ENCODE results near the gene LIN7B. TPM values are rescaled to one million over a fixed set of nuclear protein-coding genes. Genes with fewer than 3 reads are reported as not detected.
A peak's percentile ranks its signal among the peaks of the same experiment; 100 is the strongest.

Gene LIN7B
- total RNA-seq, 4 donors from 2014 or later = 25.7 to 97.9 (median 34.0) TPM

GRCh38 chr19:49092686-49093085 is 21.5 kb upstream of the LIN7B start:
- no peak for ATAC-seq
- intact Hi-C loops (cut with DNase I; ENCODE audit: low total_unique reads) = no loop called here

GRCh38 chr19:49094505-49095482 is 19.4 kb upstream of the LIN7B start:
- peaks cover 46 to 50% of the 10 kb centered on the region in 2 donors for H3K4me1 ChIP-seq
- intact Hi-C loops (cut with DNase I; ENCODE audit: low total_unique reads) = no loop called here
- peak overlapping the region in 1 of 4 donors; percentile 5 for H3K4me3 ChIP-seq
- no peaks in the 10 kb centered on the region for H3K27me3 ChIP-seq
- TF ChIP-seq CTCF (IDR thresholded peaks at IDR 0.05 in 4 of 5, conservative IDR thresholded peaks at IDR 0.05 in 1 of 5) = no peak
- TF ChIP-seq POLR2A (IDR thresholded peaks at IDR 0.05) = no peak
- in situ Hi-C loops (cut with MboI; ENCODE audit: low sequenced_read_pairs in 4 of 4) = loop anchor here in 3 of 4 donors (5.0 to 10.0 kb wide), 4 partner anchors 53 to 110 kb away; no protein-coding TSS in a partner anchor
- peaks cover 0 to 64% of the 10 kb centered on the region in 2 donors for H3K36me3 ChIP-seq
- peak overlapping the region; percentile 75 to 85 (median 78) for H3K27ac ChIP-seq
- H3K9me3 ChIP-seq = no peaks in the 10 kb centered on the region
- peak; percentile 65 to 86 for DNase-seq
- ATAC-seq = peak; percentile 82

More at GRCh38 chr19:49092686-49093085, 21.5 kb upstream of the LIN7B start:
- Histone ChIP-seq H3K4me1 (peaks cover 33 to 37% of the 10 kb centered on the region in 2 donors), H3K27ac (no peak overlapping the region), H3K27me3 (no peaks in the 10 kb centered on the region), H3K36me3 (peaks cover 0 to 58% of the 10 kb centered on the region in 2 donors), H3K4me3 (no peak overlapping the region), H3K9me3 (no peaks in the 10 kb centered on the region)
- TF ChIP-seq POLR2A (IDR thresholded peaks at IDR 0.05) (no peak), CTCF (IDR thresholded peaks at IDR 0.05 in 4 of 5, conservative IDR thresholded peaks at IDR 0.05 in 1 of 5) (no peak)
- in situ Hi-C loops (cut with MboI; ENCODE audit: low sequenced_read_pairs in 4 of 4) = loop anchor here in 1 of 4 donors (10.0 kb wide), 1 partner anchor 112 kb away; no protein-coding TSS in a partner anchor
- DNase-seq = no peak

- no peaks in the 10 kb centered on the region for H3K27me3 ChIP-seq
- H3K4me1 ChIP-seq = peaks cover 46 to 50% of the 10 kb centered on the region in 2 donors
- ATAC-seq = peak; percentile 62 to 77
- peak; percentile 50 to 80 for DNase-seq
- intact Hi-C loops (cut with DNase I; ENCODE audit: low total_unique reads) (loop anchor here (1.0 kb wide), 3 partner anchors 9 to 101 kb away; no protein-coding TSS in a partner anchor), in situ Hi-C loops (cut with MboI; ENCODE audit: low sequenced_read_pairs in 4 of 4) (loop anchor here in 3 of 4 donors (5.0 to 10.0 kb wide), 4 partner anchors 50 to 107 kb away; no protein-coding TSS in a partner anchor)
- H3K27ac ChIP-seq = peak overlapping the region; percentile 75 to 85 (median 78)
- H3K9me3 ChIP-seq = no peaks in the 10 kb centered on the region
- H3K36me3 ChIP-seq = peaks cover 0 to 64% of the 10 kb centered on the region in 2 donors
- H3K4me3 ChIP-seq = no peak overlapping the region
- no peak for TF ChIP-seq POLR2A (IDR thresholded peaks at IDR 0.05)
- peak; percentile 97 to 99 (median 99) for TF ChIP-seq CTCF (IDR thresholded peaks at IDR 0.05 in 4 of 5, conservative IDR thresholded peaks at IDR 0.05 in 1 of 5)
These were observed 16.5 kb upstream of the LIN7B start for GRCh38 chr19:49097453-49098288.

GRCh38 chr19:49098795-49099194 is 15.4 kb upstream of the LIN7B start:
- Histone ChIP-seq H3K27me3 (no peaks in the 10 kb centered on the region), H3K9me3 (no peaks in the 10 kb centered on the region), H3K27ac (peak overlapping the region; percentile 75 to 85 (median 78)), H3K4me3 (no peak overlapping the region), H3K36me3 (peaks cover 0 to 64% of the 10 kb centered on the region in 2 donors), H3K4me1 (peaks cover 44 to 50% of the 10 kb centered on the region in 2 donors)
- in situ Hi-C loops (cut with MboI; ENCODE audit: low sequenced_read_pairs in 4 of 4) = loop anchor here in 3 of 4 donors (5.0 to 10.0 kb wide), 4 partner anchors 49 to 106 kb away; no protein-coding TSS in a partner anchor
- intact Hi-C loops (cut with DNase I; ENCODE audit: low total_unique reads) = loop anchor here (1.0 kb wide), 2 partner anchors 48 to 100 kb away; no protein-coding TSS in a partner anchor
- ATAC-seq = peak; percentile 75
- DNase-seq = peak in 1 of 2 donors; percentile 65
- no peak for TF ChIP-seq CTCF (IDR thresholded peaks at IDR 0.05 in 4 of 5, conservative IDR thresholded peaks at IDR 0.05 in 1 of 5)
- no peak for TF ChIP-seq POLR2A (IDR thresholded peaks at IDR 0.05)
